ENCODE results near the gene ARHGEF7.

ARHGEF7 gene

GRCh38 chr13:111232191-111232590 lies 117.1 kb downstream of the ARHGEF7 start:
- DNase-seq (ENCODE audit: extremely low read depth, low read depth): no peak
- TF ChIP-seq, protein P1, sequence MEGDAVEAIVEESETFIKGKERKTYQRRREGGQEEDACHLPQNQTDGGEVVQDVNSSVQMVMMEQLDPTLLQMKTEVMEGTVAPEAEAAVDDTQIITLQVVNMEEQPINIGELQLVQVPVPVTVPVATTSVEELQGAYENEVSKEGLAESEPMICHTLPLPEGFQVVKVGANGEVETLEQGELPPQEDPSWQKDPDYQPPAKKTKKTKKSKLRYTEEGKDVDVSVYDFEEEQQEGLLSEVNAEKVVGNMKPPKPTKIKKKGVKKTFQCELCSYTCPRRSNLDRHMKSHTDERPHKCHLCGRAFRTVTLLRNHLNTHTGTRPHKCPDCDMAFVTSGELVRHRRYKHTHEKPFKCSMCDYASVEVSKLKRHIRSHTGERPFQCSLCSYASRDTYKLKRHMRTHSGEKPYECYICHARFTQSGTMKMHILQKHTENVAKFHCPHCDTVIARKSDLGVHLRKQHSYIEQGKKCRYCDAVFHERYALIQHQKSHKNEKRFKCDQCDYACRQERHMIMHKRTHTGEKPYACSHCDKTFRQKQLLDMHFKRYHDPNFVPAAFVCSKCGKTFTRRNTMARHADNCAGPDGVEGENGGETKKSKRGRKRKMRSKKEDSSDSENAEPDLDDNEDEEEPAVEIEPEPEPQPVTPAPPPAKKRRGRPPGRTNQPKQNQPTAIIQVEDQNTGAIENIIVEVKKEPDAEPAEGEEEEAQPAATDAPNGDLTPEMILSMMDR (IDR thresholded peaks at IDR 0.05; ENCODE audit: low read depth, low read length): no peak

- no peak for DNase-seq (ENCODE audit: extremely low read depth, low read depth)
- TF ChIP-seq, protein P1 (IDR thresholded peaks at IDR 0.05; ENCODE audit: low read depth, low read length): no peak
Measured at GRCh38 chr13:111233080-111233479, 118.0 kb downstream of the ARHGEF7 start.

- TF ChIP-seq, protein P1 (IDR thresholded peaks at IDR 0.05; ENCODE audit: low read depth, low read length): no peak
- no peak for DNase-seq (ENCODE audit: extremely low read depth, low read depth)
Measured at GRCh38 chr13:111239764-111240670, 124.9 kb downstream of the ARHGEF7 start.

- no peak for DNase-seq (ENCODE audit: extremely low read depth, low read depth)
- TF ChIP-seq, protein P1 (IDR thresholded peaks at IDR 0.05; ENCODE audit: low read depth, low read length): no peak
Measured at GRCh38 chr13:111241006-111241755, 126.1 kb downstream of the ARHGEF7 start.

- DNase-seq (ENCODE audit: extremely low read depth, low read depth): no peak
- TF ChIP-seq, protein P1 (IDR thresholded peaks at IDR 0.05; ENCODE audit: low read depth, low read length): no peak
Measured at GRCh38 chr13:111241862-111242261, 126.8 kb downstream of the ARHGEF7 start.

- TF ChIP-seq, protein P1 (IDR thresholded peaks at IDR 0.05; ENCODE audit: low read depth, low read length): no peak
- DNase-seq (ENCODE audit: extremely low read depth, low read depth): no peak
Measured at GRCh38 chr13:111242585-111242984, 127.5 kb downstream of the ARHGEF7 start.

GRCh38 chr13:111243981-111244380 lies 128.9 kb downstream of the ARHGEF7 start:
- TF ChIP-seq, protein P1 (IDR thresholded peaks at IDR 0.05; ENCODE audit: low read depth, low read length): no peak
- no peak for DNase-seq (ENCODE audit: extremely low read depth, low read depth)

Measured in AG09319 (cell line).